Stimulated activated CD8-positive, alpha-beta memory T cell treated with anti-CD3 and anti-CD28 coated beads, Interleukin-4, amount 100 ng/mL, for 48 hours (primary cell): Measurements from ENCODE around the gene CETP.
"Not testable (repeated sequence)": the region's sequence is repeated elsewhere in the genome, so short reads cannot be mapped to it uniquely, and the experiment has no call there.

Experiments used
- DNase-seq: peaks from one replicate; pipeline ENCODE4 v3.0.0-alpha.2; 2020

CETP gene

DNA sequence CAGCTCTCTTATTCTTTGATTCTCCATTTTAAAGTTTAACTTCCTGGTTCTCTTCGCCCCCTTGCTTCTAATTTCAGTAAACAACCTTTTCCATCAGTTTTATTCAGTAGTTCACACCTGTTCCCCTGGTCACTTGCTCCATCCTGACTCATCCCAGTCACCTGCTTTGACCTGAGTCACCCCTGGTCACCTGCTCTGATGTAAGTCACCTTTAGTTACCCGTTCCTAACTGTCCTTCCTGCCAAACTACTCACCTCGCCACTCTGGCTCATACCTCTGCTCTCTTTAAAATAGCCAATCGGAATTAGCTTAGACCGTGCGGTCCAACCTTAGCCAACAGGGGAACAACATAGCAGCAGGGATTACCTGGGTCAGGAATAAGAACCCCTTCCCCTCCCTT, 22.9 kb downstream of the CETP start:
- no peak for DNase-seq

DNA sequence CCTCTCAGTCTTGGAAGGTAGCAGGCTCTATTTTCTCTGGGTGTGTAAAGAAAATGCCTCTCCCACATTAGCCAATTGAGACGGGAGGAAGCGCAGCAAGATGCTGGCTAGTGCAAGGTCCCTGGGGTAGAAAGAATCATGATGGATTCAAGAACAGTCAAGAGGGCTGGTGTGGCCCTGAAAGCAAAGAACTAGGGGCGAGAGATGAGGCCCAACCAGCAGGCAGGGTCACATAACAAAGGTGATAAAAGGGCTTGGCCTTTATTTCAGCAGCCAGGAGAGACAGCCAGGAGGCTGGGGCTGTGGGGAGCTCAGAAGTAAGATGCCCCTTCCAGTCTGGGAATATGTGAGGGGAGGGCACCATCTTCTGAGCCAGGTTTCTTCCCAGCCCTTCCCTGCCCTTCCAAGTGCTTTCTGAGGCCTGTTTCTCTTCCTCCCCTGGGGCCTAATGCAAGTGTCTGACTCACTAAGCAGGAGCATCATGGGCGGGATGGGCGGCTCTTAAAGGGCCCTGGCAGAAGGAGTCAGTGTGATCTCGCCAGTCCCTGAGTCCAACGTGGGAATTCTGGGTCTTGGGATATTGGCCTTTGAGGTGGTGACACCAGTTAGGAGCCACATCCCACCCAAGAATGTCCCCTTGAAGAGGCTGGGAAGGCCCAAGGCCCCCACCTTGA, 23.7 kb downstream of the CETP start:
- DNase-seq = no peak

DNA sequence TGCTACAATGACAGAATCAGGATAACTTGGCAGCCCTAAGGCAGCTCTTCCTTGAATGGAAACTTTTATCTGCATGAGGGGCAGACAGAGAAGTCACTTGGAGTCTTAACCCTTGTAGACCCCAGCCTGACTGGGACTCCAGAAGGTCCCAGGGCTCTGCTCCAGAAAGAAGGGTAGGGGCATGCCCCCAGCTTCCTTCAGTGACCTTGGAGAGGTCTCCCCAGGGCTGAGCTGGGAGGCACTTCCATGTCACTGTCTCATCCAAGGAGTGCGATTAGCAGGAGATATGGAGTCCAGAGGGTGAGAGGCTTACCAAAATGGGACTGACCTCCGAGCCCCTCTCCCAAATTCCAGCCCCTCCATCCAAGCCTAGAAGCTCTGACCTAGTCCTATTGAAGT, 24.2 kb downstream of the CETP start:
- no peak for DNase-seq

DNA sequence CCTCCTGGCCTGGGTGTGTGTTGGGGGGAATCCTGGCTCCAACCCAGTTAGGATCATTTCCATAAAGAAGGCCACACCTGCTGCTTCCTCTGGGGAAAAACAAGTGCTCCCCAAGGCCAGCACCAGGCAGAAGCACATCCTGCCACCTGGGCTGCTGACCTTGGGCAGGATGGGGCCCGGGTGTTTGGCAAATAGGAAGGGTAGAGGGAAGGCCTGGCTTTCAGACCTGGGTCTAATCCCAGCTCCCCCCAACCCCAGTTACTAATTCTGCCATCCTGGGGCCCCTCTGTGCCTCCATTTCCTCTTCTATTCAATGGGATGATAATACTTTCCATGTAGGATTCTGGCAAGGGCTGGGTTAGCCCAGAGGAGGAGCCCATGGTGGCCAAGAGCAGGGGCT, 24.6 kb downstream of the CETP start:
- no peak for DNase-seq

DNA sequence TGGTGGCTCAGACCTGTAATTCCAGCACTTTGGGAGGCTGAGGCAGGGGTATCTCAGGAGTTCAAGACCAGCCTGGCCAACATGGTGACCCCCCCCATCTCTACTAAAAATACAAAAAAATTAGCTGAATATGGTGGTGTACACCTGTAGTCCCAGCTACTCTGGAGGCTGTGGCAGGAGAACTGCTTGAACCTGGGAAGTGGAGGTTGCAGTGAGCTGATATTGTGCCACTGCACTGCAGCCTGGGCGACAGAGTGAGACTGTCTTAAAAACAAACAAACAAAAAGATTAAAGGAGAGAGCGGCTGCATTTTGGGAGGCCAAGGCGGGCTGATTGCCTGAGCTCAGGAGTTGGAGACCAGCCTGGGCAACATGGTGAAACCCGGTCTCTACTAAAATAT, 25.2 kb downstream of the CETP start:
- not testable (repeated sequence) for DNase-seq

DNA sequence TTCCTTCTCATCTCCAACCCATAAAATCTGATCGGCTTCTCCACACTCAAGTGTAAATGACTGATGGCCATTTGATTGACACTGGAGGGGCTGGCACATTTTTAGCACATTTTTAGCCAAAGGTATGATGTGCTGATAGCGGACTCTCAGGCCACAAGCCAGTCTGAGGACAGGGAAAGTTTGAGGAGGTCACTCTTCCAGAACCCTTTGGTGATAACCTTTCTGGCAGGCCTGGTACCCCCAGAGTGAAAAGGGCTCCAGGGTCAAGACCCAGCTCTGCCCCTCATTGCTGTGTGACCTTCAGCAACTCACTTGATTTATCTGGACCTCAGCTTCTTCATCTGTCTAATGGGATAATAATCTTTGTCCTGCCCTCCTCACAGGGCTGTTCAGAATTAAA, 25.9 kb downstream of the CETP start:
- no peak for DNase-seq

DNA sequence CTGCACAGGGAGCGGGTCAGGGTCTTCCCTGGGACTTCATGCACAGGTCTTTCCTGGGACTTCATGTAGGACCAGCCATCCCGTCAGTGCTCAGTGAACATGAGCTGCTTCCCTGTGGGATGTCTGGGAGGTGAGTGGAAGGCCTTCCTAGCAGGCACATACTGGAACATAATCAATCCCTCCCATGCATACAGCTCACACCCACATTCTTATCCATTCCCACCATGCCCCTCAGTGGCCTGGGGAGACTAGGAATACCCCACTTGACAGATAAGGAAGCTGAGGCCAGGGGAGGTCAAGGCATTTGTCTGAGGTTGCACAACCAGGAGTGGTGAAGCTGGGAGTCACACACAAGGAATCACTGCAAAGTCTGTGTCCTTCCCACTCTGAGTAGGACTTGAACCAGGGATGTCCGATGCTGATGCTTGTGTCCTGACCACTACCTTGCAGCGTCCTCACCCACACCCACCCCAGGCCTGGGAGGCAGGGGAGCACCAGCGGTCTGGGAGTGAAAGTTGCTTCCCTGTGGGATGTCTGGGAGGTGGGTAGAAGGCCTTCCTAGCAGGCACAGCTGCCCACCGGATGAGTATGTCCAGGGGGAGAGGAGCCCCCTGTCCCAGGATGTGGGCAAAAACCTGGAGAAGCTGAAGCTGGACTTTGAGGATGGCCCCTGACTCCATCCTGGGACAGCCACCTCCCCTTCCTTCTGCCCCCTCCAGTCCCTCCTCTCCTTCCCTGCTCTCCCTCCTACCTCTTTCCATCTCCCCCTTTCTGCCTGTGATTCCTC, 26.6 kb downstream of the CETP start:
- DNase-seq = no peak

DNA sequence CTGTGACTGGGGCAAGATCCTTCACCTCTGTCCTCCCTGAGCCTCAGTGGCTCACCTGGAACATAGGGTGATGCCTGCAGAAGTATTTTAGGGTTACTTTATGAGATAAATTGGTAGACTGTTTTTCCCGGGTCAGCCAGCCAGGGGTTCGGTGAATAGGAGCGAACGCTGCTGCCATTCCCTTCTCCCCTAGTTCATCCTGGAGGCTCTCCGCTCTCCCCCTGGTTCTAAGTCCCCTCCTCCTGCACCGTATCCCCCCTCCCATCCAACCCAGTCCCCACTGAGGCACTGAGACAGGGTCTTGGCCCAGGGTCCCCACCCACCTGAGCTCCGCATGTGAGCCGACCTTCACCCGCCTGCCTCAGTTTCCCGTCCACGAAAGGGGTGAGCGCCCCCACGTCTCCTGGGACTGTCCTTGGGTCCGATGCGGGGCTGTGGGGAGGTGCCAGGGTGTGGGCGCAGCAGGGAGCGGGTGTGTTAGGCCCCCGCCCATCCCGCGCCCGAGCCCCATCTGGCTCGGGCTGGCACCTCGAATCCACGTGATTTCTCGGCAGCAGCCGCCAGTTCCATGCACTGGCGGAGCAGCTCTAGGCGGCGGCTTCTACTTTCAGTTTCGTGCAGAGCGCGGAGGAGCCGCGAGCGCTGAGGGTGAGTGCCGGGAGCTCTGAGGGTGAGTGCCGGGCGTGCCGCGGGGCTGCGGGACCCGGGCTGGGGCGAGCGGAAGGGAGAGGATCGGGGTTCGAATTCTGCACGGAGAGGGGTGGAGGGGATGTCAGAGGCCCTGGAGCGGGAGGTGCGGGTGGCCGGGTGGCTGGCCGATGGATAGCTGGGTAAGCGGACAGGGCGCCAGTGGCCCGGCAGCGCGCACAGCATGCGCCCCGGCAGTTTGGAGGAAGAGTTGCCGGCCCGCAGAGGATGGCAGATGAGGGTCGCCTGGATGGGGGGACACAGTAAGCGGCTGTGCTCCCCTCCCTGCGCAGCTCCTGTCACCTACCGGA, 27.5 kb downstream of the CETP start, which contains the start of gene NLRC5:
Gene NLRC5 (plus strand): TSS at position 610 of the 998 bp plus-strand sequence. CDS start 31,156 bp downstream, outside the sequence.
- peak; percentile 94 for DNase-seq

DNA sequence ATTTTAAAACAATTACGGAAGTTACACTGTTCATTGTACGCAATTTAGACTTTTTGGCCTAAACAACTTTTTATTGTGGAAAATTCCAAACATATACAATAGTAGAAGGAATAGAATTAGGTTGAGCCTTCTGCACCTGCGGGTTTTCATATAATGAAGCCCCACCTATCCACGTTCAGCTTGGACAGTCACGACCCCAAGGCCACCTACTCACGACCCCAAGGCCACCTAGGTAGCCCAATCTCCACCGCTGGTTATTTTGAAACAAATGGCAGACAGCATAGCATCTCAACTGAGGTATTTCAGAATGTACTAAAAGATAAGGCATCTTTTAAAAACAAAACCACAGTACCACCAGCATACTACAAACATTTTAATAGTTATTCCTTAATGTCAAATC, 28.2 kb downstream of the CETP start:
- DNase-seq = peak; percentile 40

DNA sequence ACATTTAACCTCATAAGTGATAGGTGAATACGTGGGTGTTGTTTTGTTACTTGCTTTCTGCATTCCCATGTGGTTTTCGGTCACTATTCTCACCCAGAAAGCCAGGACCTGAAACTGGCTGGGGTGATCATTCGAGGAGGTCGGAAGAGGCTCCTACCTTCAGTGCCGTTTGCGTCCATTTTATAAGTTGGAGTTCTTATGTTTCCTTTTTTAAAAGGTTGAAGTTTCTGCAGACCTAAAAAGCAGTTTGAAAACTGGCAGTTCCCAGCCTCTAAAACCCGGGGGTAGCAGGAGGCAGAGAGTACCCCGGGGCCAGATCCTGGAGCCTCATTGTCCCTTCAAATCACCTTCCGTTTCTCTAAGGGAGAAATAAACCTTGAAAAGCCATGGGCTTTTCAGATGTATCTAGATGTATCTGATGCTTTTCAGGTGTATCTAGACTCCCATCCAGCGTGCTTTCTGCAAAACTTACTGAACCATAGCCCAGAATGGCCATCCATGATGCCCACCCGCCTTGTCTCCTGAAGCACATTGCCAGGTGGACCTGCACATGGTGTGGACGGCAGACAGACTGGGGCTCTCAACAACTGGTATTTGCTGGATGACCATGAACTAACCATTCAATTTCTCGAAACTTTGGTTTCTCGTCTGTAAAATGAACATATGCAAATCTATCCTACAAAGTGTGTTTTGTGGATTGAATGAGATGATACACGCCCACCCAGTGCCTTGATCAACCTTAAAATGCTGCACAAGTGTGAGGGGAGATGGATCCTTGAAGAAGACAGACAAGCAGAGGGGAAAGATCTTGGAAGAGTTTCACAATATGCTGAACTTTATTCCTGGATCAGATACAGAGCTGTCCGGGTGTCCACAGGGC, 28.9 kb downstream of the CETP start:
- DNase-seq = peak; percentile 62

DNA sequence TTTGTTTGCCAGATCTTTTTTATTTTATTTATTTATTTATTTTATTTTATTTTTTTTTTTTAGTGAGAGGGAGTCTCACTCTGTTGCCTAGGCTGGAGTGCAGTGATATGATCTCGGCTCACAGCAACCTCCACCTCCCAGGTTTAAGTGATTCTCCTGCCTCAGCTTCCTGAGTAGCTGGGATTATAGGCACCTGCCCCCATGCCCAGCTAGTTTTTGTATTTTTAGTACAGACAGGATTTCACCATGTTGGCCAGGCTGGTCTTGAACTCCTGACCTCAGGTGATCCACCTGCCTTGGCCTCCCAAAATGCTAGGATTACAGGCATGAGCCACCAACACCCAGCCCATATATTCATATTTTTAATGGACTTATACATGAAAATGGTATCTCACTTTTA, 30.7 kb downstream of the CETP start:
- peak; percentile 24 for DNase-seq

DNA sequence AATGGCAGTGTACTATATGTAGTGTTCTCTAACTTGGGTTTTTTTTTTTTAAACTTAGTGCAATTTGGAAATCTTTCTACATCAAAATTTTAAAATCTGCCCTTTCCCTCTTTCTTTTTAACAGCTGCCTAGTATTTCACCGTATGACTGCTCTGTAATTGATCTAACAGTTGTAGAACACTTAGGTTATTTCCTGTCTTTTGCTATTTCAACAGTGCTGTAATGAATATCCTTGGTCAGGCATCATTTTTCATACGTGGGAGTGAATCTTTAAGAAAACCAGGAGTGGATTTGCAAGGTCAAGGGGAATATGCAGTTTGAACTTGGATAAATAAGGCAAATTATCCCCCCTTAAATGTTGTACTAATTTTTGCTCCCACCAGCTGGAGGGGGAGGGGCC, 31.5 kb downstream of the CETP start:
- DNase-seq = peak; percentile 22

DNA sequence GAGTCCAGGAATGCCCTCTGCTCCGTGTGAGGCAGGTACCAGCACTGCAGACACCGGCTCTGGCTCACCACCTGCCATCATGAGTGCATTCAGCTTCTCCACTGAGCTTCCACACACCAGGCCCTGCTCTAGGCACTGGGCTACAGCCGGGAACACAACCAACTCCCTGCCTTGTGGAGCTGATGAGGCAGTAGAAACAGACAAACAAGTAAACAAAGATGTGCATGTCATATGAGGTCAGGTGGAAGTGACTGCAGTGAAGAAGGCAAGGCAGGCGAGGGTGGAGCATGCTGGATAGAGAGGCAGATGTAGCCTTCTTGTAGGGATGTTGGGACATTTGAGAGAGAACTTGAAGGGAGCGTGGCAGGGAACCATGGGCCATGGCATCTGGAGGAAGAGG, 32.6 kb downstream of the CETP start:
- DNase-seq = no peak

DNA sequence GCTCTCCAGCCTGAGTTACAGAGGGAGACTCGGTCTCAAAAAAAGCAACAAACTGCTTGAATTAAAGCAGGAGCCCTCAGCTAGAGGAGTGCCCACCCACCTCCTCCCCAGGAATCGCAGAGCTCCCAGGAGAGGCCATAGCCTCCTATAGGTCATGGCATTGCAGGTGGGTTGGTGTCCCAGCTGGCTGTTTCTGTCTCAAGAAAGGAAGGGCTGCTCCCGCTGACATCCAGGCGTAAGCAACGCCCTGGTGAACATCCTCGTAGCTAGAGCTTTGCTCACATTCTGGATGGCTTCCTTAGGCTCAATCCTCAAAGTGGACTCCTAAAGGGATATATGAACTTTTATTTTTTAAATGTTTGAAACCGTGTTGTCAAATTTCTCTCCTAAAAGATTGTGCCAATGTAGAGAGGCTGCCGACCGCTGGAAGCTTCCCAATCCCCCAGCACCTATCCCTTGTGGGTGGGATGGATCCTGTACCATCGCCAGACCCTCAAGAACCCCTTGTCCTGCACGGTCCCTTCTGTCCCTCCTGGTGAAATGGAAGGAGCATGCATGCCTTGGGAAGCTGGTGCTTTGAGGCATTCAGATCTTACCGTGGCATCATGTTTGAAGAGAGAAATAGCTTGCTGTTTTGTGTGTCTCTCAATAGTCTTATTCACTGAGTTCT, 33.5 kb downstream of the CETP start:
- DNase-seq = no peak

DNA sequence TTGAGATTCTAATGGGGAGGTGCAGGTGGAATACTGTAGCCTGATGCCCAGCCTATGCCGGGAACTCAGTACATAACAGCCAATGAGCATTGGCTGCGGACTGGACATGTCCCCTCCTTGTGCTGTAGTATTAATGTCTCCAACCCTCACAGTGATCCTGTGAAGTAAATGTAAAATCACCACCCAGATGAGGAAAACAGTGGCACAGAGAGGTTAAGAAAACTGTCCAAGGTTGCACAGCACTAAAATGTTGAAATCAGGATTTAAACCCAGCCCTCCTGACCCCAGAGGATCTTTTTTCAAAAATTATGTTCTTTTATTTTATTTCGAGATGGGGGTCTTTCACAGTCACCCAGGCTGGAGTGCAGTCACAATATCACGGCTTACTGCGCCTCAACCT, 35.5 kb downstream of the CETP start:
- DNase-seq = no peak

DNA sequence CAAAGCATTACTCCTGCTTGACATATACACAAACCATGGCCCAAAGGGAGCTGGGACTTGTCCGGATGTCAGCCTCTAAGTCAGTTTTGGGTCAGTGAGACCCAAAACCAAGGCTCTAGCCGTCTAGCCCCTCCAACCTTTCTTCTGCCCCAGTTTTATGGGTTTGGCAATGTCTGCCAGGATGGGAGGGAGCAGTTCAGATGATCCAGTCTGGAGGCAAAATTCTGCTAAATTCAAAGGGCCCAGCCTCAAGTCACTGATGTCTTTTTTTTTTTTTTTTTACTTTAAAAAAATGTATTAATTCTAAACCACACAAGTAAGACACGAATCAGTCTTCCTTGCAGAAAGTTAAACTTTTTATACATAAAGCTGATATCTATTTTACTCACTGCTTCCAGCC, 36.2 kb downstream of the CETP start:
- no peak for DNase-seq

DNA sequence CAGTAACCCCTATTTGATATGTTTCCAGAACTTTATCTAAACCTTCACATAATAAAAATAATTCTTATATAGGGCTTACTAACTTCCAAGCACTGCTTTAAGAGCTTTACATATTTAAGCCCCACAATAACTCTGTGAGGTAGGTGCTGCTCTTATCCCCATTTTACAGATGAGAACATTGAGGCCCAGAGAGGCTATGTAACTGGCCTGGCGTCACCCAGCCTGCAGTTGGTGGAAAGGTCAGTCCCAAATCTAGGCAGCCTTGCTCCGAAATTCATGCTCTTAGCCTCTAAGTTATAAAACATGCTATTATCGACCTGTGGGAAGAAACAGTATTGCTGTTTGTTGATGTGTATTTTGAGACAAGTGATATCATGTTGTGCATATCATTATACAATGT, 36.6 kb downstream of the CETP start:
- no peak for DNase-seq

DNA sequence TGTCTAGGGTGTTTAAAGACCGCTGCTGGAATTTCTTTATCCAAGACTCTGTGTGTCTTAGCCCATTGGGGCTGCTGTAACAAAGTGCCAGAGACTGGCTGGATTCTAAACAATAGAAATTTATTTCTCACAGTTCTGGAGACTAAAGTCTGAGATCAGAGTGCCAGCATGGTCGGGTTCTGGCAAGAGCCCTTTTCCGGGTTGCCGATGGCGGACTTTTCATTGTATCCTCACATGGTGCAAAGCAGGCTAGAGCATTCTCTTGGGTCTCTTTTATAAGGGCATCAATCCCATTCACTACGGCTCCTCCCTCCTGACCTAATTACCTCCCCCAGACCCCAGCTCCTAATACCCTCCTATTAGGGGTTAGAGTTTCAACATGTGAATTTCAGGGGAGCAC, 37.1 kb downstream of the CETP start:
- DNase-seq = peak; percentile 18

DNA sequence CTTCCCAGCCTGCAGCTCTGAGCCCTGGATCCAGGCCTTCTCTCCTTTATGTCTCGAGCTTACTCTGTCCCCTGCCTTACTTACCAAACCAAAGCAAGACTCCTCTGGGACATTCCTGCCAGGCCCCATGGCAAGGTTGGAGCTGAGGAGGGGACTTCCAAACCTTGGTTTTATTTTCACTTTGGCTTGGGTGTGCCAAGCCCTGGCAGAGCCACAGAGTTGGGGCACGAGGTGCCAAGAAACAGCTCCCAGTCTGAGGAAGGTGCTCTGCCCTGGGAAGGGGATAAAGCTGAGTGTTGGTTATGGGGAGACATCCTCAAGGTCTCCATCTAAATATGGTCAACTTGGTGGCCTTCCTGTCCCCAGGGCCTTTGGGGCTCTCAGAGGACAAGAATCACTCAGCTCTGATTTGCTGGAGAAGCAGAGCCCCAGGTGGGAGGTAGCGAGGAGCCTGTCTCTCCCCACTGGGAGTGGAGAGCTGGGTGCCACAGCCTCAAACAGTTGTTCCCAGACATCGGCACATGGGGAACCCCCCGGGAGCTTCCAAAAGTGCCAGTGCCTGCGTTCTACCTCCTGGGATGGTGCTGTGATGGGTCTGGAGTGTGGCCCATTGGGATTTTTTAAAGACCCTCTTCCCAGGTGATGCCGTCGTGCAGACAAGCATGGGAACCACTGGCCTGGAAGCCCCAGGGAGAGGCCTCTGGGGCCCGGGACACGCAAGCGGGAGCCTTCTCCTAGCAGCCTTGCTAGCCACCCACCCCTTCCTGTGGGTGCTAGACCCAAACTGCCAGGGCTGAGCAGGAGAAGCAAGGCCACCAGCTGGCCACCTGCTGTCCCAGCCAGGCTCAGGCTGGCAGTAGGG, 37.9 kb downstream of the CETP start:
- DNase-seq = peak; percentile 50

DNA sequence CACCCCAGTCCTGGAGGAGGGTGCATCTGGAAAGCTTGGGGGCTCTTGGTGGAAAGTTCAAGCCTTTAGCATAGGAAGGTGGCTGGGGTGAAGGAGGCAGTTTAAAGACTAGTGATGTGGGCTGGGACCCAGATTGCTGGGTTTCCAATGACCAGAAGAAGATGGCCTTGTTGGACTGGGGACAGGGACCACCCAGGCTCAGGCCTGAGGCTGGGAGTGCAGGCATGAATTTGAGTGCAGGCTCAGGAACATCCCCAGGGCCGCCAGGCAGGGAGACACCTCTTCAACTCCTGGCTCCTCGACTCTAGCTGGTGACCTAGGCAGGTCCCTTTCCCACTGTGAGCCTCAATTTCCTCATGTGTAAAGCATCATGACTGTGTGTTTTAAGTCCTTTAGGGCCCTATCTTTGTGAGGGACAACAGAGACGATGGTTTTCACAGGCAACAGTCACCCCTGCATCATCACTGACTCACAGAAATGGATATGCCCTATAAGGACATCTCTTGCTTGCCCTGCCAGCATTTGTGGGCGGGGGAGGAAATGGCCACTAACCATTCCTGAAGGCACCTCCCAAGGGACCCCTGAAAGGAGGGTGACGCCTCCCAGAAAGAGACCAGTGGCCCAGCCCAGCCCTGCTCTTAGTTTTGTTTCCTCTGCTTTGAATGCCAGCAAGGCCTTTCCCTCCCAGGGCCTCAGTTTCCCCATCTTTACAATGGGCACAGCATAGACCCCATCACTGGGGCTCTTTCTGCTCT, 38.7 kb downstream of the CETP start:
- peak; percentile 79 for DNase-seq
